GM12878 (cell line): ENCODE measurements around the gene PPP6R1. TPM values are rescaled to one million over a fixed set of nuclear protein-coding genes. Genes with fewer than 3 reads are reported as not detected.

ENCODE experiments used
- GATAD2B ChIP-seq: fragments of 450-650 bp; conservative IDR thresholded peaks from 2 replicates; pipeline ENCODE4 v1.6.1; 2017; ENCODE audit warnings: low read depth, mild to moderate bottlenecking, moderate library complexity
- JUND ChIP-seq: IDR thresholded peaks from 2 replicates; pipeline ENCODE4 v1.6.1; 2012; ENCODE audit warnings: low read depth, mild to moderate bottlenecking, low read length, improper control_type of control experiment, moderate library complexity
- NR2C1 ChIP-seq: fragments of 450-650 bp; IDR thresholded peaks from 2 replicates; pipeline ENCODE4 v1.6.1; 2017; ENCODE audit warnings: antibody characterized with exemption, mild to moderate bottlenecking, moderate library complexity
- RELB ChIP-seq: fragments of 450-650 bp; IDR thresholded peaks from 2 replicates; pipeline ENCODE4 v1.6.1; 2017; ENCODE audit warnings: low read depth, mild to moderate bottlenecking, moderate library complexity
- REST ChIP-seq: IDR thresholded peaks from 2 replicates; pipeline ENCODE4 v1.6.1; 2012; ENCODE audit warnings: mild to moderate bottlenecking, low read depth, low read length
- SIN3A ChIP-seq: IDR thresholded peaks from 2 replicates; pipeline ENCODE4 v1.6.1; 2012; ENCODE audit warnings: low read depth, low read length, improper control_type of control experiment
- SKIL ChIP-seq: fragments of 450-650 bp; IDR thresholded peaks from 2 replicates; pipeline ENCODE4 v1.6.1; 2017; ENCODE audit warnings: mild to moderate bottlenecking, low read depth, inconsistent platforms; ENCODE audit not compliant: poor library complexity, severe bottlenecking
- ZBED1 ChIP-seq: IDR thresholded peaks from 2 replicates; pipeline ENCODE4 v1.6.1; 2016; ENCODE audit warnings: borderline replicate concordance
- polyA plus RNA-seq, 11 experiments: library from polyadenylated mRNA; depleted of rRNA in 4 of 11; unstranded in 6 of 11; stranded (reverse) in 5 of 11; fragments of >200 nt; fragmentation: Nextera tagmentation in 4 of 11; fragmentation: Illumina TruSeq in 1 of 11; extraction: Ambion mirVana in 4 of 11; extraction: Trizol in 1 of 11; gene quantifications; 1 replicate in 1 of 11; 2 replicates in 10 of 11; pipeline versions ENCODE4 v1.2.1 to v1.2.3, GENCODE V29; 2011 to 2016; ENCODE audit warnings: inconsistent platforms in 2 of 11, missing spikeins in 2 of 11, low read depth in 1 of 11
- total RNA-seq, 4 experiments: library from RNA; depleted of rRNA in 3 of 4; stranded (reverse); fragments of >200 nt in 3 of 4; fragmentation: Illumina TruSeq in 1 of 4; extraction: Trizol in 1 of 4; gene quantifications; 2 replicates each; pipeline versions ENCODE4 v1.2.1 to v1.2.3, GENCODE V29; 2013 to 2021

Gene PPP6R1
- total and polyA plus RNA-seq, 10 of the 15 experiments (the other 5 are each of a cell fraction or from before 2014, with no cell fraction given) = 0.80 to 173 (median 63.7) TPM

- TF ChIP-seq JUND = no peak
- no peak for TF ChIP-seq SKIL
- no peak for TF ChIP-seq GATAD2B
- TF ChIP-seq RELB = no peak
- TF ChIP-seq ZBED1 = no peak
- no peak for TF ChIP-seq REST
- no peak for TF ChIP-seq NR2C1
- no peak for TF ChIP-seq SIN3A
These were observed 7.6 kb upstream of the PPP6R1 start (continued) for GRCh38 chr19:55266404-55266803.
